Osteocyte (in vitro differentiated cells): ENCODE measurements around the gene GSK3B. TPM values are rescaled to one million over a fixed set of nuclear protein-coding genes. Genes with fewer than 3 reads are reported as not detected.
"Not testable (repeated sequence)": the region's sequence is repeated elsewhere in the genome, so short reads cannot be mapped to it uniquely, and the experiment has no call there.

Experiments
- DNase-seq: peaks from one replicate; pipeline ENCODE4 v3.0.0; 2021; ENCODE audit warnings: mixed read lengths; ENCODE audit not compliant: unreplicated experiment; ENCODE audit errors: extremely low spot score
- H3K27ac Mint-ChIP-seq: one replicate; pipeline ENCODE4 v1.8.0; 2021; ENCODE audit warnings: mild to moderate bottlenecking, mixed read lengths; ENCODE audit not compliant: unreplicated experiment
- H3K27me3 Mint-ChIP-seq: one replicate; pipeline ENCODE4 v1.8.0; 2021; ENCODE audit warnings: mixed read lengths; ENCODE audit not compliant: unreplicated experiment
- H3K36me3 Mint-ChIP-seq: one replicate; pipeline ENCODE4 v1.8.0; 2021; ENCODE audit warnings: mixed read lengths; ENCODE audit not compliant: unreplicated experiment
- H3K4me1 Mint-ChIP-seq: one replicate; pipeline ENCODE4 v1.8.0; 2021; ENCODE audit warnings: mixed read lengths; ENCODE audit not compliant: unreplicated experiment
- H3K4me3 Mint-ChIP-seq: one replicate; pipeline ENCODE4 v1.8.0; 2021; ENCODE audit warnings: mild to moderate bottlenecking, moderate library complexity, mixed read lengths; ENCODE audit not compliant: unreplicated experiment
- H3K9me3 Mint-ChIP-seq: one replicate; pipeline ENCODE4 v1.8.0; 2021; ENCODE audit warnings: mixed read lengths; ENCODE audit not compliant: unreplicated experiment
- CTCF ChIP-seq: fragments of 200-600 bp; sonication (generic); IDR thresholded peaks from 2 replicates; pipeline ENCODE4 v1.5.0; 2021; ENCODE audit warnings: antibody characterized with exemption, mild to moderate bottlenecking, moderate library complexity
- total RNA-seq: library from RNA; stranded (reverse); gene quantifications from 2 replicates; pipeline ENCODE4 v1.2.1, GENCODE V29; 2021

The GSK3B gene
- total RNA-seq, 1 donor from 2014 or later: 80.0 TPM

DNA sequence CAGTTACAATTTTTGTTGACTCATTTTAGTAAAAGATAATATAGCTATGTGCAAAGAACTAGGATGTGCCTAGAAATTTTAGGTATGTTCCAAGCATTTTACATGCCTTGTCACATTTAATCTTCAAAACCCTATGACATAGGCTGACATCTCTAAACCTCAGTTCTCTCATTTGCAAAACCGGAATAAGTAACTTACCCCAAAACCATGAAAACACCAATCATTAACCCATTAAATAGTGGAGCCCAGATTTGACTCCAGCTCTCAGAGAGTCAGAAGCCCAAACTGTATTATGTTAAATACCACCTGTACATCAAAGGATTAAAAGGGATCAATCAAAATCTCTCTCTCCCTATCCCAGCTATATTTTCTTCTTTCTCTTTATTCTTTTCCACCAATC lies 36.6 kb downstream of the GSK3B start:
- no peak overlapping the region for H3K4me3 Mint-ChIP-seq
- DNase-seq: no peak
- H3K9me3 Mint-ChIP-seq: no peaks in the 10 kb centered on the region
- TF ChIP-seq CTCF: no peak
- H3K27me3 Mint-ChIP-seq: no peaks in the 10 kb centered on the region
- H3K4me1 Mint-ChIP-seq: peaks cover 19% of the 10 kb centered on the region
- H3K27ac Mint-ChIP-seq: no peak overlapping the region
- H3K36me3 Mint-ChIP-seq: peaks cover 3% of the 10 kb centered on the region

GRCh38 chr3:120057029-120057428 lies 37.2 kb downstream of the GSK3B start:
- peaks cover 4% of the 10 kb centered on the region for H3K36me3 Mint-ChIP-seq
- no peak for DNase-seq
- no peak for TF ChIP-seq CTCF
- no peak overlapping the region for H3K4me3 Mint-ChIP-seq
- peaks cover 25% of the 10 kb centered on the region for H3K4me1 Mint-ChIP-seq
- no peak overlapping the region for H3K27ac Mint-ChIP-seq
- H3K27me3 Mint-ChIP-seq: no peaks in the 10 kb centered on the region
- H3K9me3 Mint-ChIP-seq: no peaks in the 10 kb centered on the region

- not testable (repeated sequence) for H3K36me3 Mint-ChIP-seq, H3K27ac Mint-ChIP-seq, H3K27me3 Mint-ChIP-seq, DNase-seq, H3K9me3 Mint-ChIP-seq, H3K4me3 Mint-ChIP-seq
- H3K4me1 Mint-ChIP-seq: peaks cover 44% of the 10 kb centered on the region
These were observed 40.6 kb downstream of the GSK3B start for GRCh38 chr3:120053647-120054046.

DNA sequence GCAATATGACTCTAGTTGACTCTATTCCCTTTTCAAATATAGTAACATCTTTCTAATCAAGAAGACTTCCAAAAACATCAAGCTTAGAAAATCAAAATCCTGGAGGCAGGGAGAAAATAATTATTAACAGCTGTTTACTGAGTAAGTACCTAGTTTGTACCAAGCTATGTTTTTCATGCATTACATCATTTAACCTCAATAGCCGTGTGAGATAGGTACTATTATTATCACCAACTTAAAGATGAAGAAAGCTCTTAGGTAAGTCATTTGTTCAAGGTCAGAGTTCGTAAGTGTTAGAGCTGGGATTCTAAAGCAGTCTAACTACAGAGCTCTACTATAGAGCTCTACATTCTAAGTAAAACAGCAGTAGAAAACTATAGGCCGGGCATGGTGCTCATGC lies 41.6 kb downstream of the GSK3B start:
- Mint-ChIP-seq H3K27me3 (no peaks in the 10 kb centered on the region), H3K9me3 (no peaks in the 10 kb centered on the region), H3K4me1 (peaks cover 53% of the 10 kb centered on the region), H3K27ac (peak overlapping the region; percentile 54), H3K36me3 (peaks cover 4% of the 10 kb centered on the region), H3K4me3 (no peak overlapping the region)
- no peak for DNase-seq
- no peak for TF ChIP-seq CTCF

DNA sequence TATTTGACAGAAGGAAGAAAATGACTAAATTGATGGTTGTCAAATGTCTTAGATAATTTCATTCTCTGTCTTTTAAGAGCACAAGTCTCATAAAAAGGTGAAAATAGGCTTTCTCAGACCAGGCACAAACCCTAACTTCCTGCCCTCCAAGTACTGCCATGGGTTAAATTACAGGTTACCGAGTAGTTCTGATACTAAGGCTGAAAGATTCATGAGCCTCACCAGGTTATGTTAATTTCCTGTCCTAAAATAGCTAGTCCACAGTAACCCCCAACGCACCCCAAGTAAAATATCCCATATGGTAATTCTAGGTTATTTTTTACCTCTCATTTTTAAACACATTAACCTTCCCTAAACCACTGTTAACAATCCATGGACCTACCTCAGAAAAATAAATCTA lies 42.0 kb downstream of the GSK3B start:
- peaks cover 4% of the 10 kb centered on the region for H3K36me3 Mint-ChIP-seq
- no peak for DNase-seq
- H3K9me3 Mint-ChIP-seq: no peaks in the 10 kb centered on the region
- peak overlapping the region; percentile 54 for H3K27ac Mint-ChIP-seq
- H3K27me3 Mint-ChIP-seq: no peaks in the 10 kb centered on the region
- no peak for TF ChIP-seq CTCF
- no peak overlapping the region for H3K4me3 Mint-ChIP-seq
- peaks cover 54% of the 10 kb centered on the region for H3K4me1 Mint-ChIP-seq

- H3K27me3 Mint-ChIP-seq, H3K4me3 Mint-ChIP-seq, H3K9me3 Mint-ChIP-seq, DNase-seq, H3K36me3 Mint-ChIP-seq, H3K27ac Mint-ChIP-seq: not testable (repeated sequence)
- H3K4me1 Mint-ChIP-seq: peaks cover 60% of the 10 kb centered on the region
These were observed 42.7 kb downstream of the GSK3B start for GRCh38 chr3:120051570-120051969.
